Measurements from ENCODE around the gene CELA2A. TPM values are rescaled to one million over a fixed set of nuclear protein-coding genes. Genes with fewer than 3 reads are reported as not detected.

Gene CELA2A
- total and polyA plus RNA-seq, 10 of the 15 experiments (the other 5 are each of a cell fraction or from before 2014, with no cell fraction given): 0.90 TPM; not detected in 9

DNA sequence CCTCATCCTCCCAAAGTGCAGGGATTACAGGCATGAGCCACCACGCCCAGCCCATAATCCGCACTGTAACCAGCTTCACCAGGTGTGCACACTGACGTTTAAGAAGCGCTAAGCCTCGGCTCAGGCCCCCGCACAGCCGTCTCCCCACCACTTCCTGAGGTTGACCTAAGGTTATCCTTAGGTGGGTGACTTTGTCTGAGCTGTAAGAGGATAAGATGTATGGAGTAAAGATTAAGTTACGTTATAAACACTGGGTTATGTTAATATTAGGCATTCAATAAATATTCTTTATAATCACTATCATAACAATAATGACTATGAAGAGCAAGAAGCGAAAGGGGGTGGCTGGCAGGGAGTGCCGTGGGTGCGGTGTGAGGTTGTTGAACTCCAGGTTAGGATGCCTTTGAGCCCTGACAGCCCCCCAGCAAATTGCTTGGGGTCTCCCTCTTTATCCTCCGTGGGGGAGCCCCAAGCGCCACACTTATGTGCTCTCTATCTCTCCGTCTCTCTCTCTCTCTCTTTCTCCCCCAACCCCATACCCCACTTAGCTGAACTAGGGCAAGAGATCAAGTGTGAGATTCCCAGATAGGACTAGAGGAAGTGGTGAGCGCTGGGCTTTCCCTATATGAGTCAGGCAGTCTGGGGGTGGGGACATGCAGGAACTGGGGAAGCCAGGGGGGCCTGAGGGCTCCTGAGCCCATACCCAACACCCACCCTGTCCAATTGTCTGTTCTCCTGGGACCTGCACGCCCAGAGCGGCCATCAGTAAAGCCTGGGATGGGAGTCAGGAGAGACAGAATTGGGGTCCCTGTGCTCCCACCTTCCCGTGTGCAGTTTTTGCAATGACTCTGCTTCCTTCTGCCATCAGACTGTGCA, 39.2 kb upstream of the CELA2A start (continued):
- 0 out of 2 replicates have a peak, but pooled peaks have one; percentile 19 for TF ChIP-seq WRNIP1 (IDR thresholded peaks at IDR 0.05; ENCODE audit: borderline replicate concordance, low read depth, low read length)

DNA sequence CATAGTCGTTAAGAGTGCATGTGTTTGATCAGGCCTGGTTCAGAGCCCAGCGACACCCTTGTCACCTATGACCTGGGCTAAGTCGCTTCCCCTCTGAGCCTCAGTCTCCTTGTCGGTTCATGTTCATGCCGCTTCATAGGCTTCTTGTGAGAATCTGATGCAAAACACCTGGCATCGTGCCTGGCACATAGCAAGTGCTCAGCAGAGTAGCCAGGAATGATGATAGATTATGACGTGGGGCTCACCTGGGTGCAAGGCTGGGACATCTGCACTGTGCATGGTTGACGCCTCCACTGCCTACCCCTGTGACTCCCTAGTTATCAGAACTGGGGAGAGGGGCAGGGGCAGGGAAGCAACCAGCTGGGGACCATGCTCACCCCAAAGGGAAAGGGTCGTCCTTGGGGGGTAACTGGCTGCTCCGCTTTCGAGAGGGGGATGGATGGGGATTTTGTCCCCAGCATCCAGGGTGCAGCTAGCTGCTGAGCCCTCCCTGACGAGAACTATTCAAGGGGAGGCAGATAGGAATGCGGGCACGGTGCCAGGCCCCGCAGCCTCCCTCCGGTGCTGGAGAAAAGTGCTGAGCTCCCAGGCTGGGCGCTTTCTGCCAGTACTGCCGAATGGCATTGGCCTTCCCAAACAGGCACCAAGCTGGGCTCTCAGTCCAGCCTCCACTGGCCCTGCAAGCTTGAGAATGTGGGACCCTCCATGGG, 37.6 kb upstream of the CELA2A start:
- no peak overlapping the region for H3K9ac ChIP-seq (ENCODE audit: control insufficient read depth, insufficient read depth, low read length)
- no TSS peak for BruUV-seq (replicated peaks)
- H4K20me1 ChIP-seq (ENCODE audit: control insufficient read depth, insufficient read depth): no peaks in the 10 kb centered on the region; the same call in 1 of the 2 replicates
- ChIA-PET RAD21 (ENCODE audit: unreplicated experiment) (interaction anchor here (1.4 kb wide), 1 partner anchor 18 kb away, joined by 3 read pairs; no protein-coding TSS in a partner anchor), SMC1A (ENCODE audit: uncharacterized antibody, unreplicated experiment) (no interaction called here), CTCF (interaction anchor here (1.6 kb wide), 1 partner anchor 11 kb away, joined by 5 read pairs; no protein-coding TSS in a partner anchor), POLR2A (interaction anchor here (1.1 kb wide), 1 partner anchor 9 kb away, joined by 4 read pairs; the partner anchor contains the start of gene EFHD2)
- H3K27me3 ChIP-seq (replicated peaks in 1 of 2; ENCODE audit: control insufficient read depth in 2 of 2, insufficient read depth in 2 of 2, low read length in 1 of 2): no peaks in the 10 kb centered on the region
- intact Hi-C loops (cut with micrococcal nuclease; ENCODE audit: unreplicated experiment): loop anchor here (5.0 kb wide), 1 partner anchor 97 kb away; no protein-coding TSS in a partner anchor
- in situ Hi-C loops (cut with MboI): no loop called here
- H2AFZ ChIP-seq (ENCODE audit: control insufficient read depth, low read depth, low read length): no peak overlapping the region
- FAIRE-seq (peak; percentile 13), ATAC-seq (no peak), DNase-seq (ENCODE audit: low read depth, low spot score) (no peak)
- no peak overlapping the region for H3K27ac ChIP-seq (ENCODE audit: control insufficient read depth, insufficient read depth)
- no peaks in the 10 kb centered on the region for H3K9me3 ChIP-seq (replicated peaks; ENCODE audit: control insufficient read depth, insufficient read depth, low read length)
- H3K36me3 ChIP-seq (ENCODE audit: control insufficient read depth in 2 of 2, insufficient read depth in 2 of 2, low read length in 1 of 2): peaks cover 2 to 6% of the 10 kb centered on the region in 2 experiments; a peak in 3 of 4 replicates
- H3K4me3 ChIP-seq: no peak overlapping the region
- 95% methylated on average over 18 of the region's 18 CpGs for WGBS (ENCODE audit: insufficient coverage, insufficient replicate concordance, low lambda C conversion rate, missing lambda C conversion rate)
- peaks cover 44% of the 10 kb centered on the region for H3K4me1 ChIP-seq (ENCODE audit: control insufficient read depth, insufficient read depth, low read length)
- peaks cover 58% of the 10 kb centered on the region for H3K79me2 ChIP-seq (ENCODE audit: control insufficient read depth, insufficient read depth, low read length)
- H3K4me2 ChIP-seq (ENCODE audit: control insufficient read depth, insufficient read depth): peak overlapping the region; percentile 22; the same call in 1 of the 2 replicates
- TF ChIP-seq NR2C2 (IDR thresholded peaks at IDR 0.05; ENCODE audit: borderline replicate concordance, control insufficient read depth, insufficient read length, low read depth) (no peak), ESRRA (IDR thresholded peaks at IDR 0.05; ENCODE audit: low read length) (no peak), NBN (IDR thresholded peaks at IDR 0.05) (no peak), SUZ12 (IDR thresholded peaks at IDR 0.05; ENCODE audit: unreplicated experiment) (no peak), ZNF384 (IDR thresholded peaks at IDR 0.05; ENCODE audit: borderline replicate concordance, low read depth, low read length) (no peak), SIN3A (IDR thresholded peaks at IDR 0.05; ENCODE audit: low read depth, low read length) (no peak), NFIC (IDR thresholded peaks at IDR 0.05; ENCODE audit: low read depth, low read length) (no peak), STAT3 (IDR thresholded peaks at IDR 0.05; ENCODE audit: low read depth, low read length) (no peak), PAX8 (IDR thresholded peaks at IDR 0.05) (no peak), IRF3 (IDR thresholded peaks at IDR 0.05) (no peak), GATAD2B (conservative IDR thresholded peaks at IDR 0.05; ENCODE audit: low read depth) (no peak), STAT1 (conservative IDR thresholded peaks at IDR 0.05) (no peak), BMI1 (IDR thresholded peaks at IDR 0.05; ENCODE audit: borderline replicate concordance) (no peak), POU2F2 (IDR thresholded peaks at IDR 0.05; ENCODE audit: borderline replicate concordance, low read depth, low read length) (no peak)
- TF ChIP-seq, protein P1, sequence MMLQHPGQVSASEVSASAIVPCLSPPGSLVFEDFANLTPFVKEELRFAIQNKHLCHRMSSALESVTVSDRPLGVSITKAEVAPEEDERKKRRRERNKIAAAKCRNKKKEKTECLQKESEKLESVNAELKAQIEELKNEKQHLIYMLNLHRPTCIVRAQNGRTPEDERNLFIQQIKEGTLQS (IDR thresholded peaks at IDR 0.05; ENCODE audit: borderline replicate concordance, extremely low read depth, low read depth, low read length): no peak
- TF ChIP-seq, protein P2, sequence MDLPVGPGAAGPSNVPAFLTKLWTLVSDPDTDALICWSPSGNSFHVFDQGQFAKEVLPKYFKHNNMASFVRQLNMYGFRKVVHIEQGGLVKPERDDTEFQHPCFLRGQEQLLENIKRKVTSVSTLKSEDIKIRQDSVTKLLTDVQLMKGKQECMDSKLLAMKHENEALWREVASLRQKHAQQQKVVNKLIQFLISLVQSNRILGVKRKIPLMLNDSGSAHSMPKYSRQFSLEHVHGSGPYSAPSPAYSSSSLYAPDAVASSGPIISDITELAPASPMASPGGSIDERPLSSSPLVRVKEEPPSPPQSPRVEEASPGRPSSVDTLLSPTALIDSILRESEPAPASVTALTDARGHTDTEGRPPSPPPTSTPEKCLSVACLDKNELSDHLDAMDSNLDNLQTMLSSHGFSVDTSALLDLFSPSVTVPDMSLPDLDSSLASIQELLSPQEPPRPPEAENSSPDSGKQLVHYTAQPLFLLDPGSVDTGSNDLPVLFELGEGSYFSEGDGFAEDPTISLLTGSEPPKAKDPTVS (IDR thresholded peaks at IDR 0.05; ENCODE audit: low read depth, low read length): no peak
- TF ChIP-seq, protein P3, sequence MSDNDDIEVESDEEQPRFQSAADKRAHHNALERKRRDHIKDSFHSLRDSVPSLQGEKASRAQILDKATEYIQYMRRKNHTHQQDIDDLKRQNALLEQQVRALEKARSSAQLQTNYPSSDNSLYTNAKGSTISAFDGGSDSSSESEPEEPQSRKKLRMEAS (IDR thresholded peaks at IDR 0.05; ENCODE audit: low read depth, low read length): no peak
